ENCODE measurements around the gene CRTAC1. TPM values are rescaled to one million over a fixed set of nuclear protein-coding genes. Genes with fewer than 3 reads are reported as not detected.

CRTAC1 gene
- total RNA-seq, 1 experiment from 2014 or later, result 0.46 TPM

DNA sequence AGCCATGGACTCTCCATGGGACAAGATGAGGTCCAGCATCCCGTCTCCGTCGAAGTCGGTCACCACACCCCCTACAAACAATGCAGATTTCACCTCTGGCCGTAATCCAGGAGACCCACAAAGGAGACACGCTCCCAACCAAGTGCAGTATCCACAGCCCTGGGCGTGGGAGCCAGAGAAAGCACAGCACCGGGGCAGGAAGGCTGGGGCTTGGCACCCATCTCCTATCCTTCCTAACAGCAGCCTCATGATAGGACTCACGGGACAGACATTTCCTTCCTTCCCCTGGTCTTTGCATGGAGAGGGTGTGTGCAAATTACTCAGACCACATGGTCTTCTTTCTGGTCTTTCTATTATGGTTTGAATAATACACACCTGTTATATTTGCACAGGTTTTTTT is 134.5 kb downstream of the CRTAC1 start:
- H2BK5ac ChIP-seq (ENCODE audit: insufficient read length, low read length), result no peak overlapping the region
- H3K9ac ChIP-seq (ENCODE audit: extremely low read depth, insufficient read length, low read length), result no peak overlapping the region
- H3K9me3 ChIP-seq (ENCODE audit: control insufficient read depth, low read depth, low read length), result no peaks in the 10 kb centered on the region
- no peak overlapping the region for H2AK5ac ChIP-seq (ENCODE audit: insufficient read length, low read length)
- H3T11ph ChIP-seq (ENCODE audit: low read length), result no peak overlapping the region
- no peak overlapping the region for H2BK12ac ChIP-seq (ENCODE audit: insufficient read length, low read depth, low read length)
- peak overlapping the region in 1 of 3 experiments; percentile 53; a peak in 1 of 7 replicates for H3K27ac Mint-ChIP-seq
- no peaks in the 10 kb centered on the region for H3K36me3 Mint-ChIP-seq (ENCODE audit: insufficient read depth in 1 of 3, low read depth in 3 of 3)
- no peak for DNase-seq
- H3K23me2 ChIP-seq (ENCODE audit: insufficient read length, low read depth, low read length, poor library complexity, severe bottlenecking), result no peaks in the 10 kb centered on the region
- H3K27me3 Mint-ChIP-seq (ENCODE audit: low read depth), result peaks cover 9% of the 10 kb centered on the region; the same call in 1 of the 2 replicates
- no peak overlapping the region for H2BK15ac ChIP-seq (ENCODE audit: low read depth, low read length)
- H3K4me1 ChIP-seq (ENCODE audit: insufficient read depth, low read length), result peaks cover 2% of the 10 kb centered on the region; the same call in 1 of the 2 replicates
- no peak overlapping the region for H2BK120ac ChIP-seq (ENCODE audit: low read depth, low read length, poor library complexity, severe bottlenecking)
- H3K79me1 ChIP-seq (ENCODE audit: insufficient read depth, low read depth, low read length, poor library complexity, severe bottlenecking), result no peaks in the 10 kb centered on the region
- TF ChIP-seq, protein P1, sequence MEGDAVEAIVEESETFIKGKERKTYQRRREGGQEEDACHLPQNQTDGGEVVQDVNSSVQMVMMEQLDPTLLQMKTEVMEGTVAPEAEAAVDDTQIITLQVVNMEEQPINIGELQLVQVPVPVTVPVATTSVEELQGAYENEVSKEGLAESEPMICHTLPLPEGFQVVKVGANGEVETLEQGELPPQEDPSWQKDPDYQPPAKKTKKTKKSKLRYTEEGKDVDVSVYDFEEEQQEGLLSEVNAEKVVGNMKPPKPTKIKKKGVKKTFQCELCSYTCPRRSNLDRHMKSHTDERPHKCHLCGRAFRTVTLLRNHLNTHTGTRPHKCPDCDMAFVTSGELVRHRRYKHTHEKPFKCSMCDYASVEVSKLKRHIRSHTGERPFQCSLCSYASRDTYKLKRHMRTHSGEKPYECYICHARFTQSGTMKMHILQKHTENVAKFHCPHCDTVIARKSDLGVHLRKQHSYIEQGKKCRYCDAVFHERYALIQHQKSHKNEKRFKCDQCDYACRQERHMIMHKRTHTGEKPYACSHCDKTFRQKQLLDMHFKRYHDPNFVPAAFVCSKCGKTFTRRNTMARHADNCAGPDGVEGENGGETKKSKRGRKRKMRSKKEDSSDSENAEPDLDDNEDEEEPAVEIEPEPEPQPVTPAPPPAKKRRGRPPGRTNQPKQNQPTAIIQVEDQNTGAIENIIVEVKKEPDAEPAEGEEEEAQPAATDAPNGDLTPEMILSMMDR (conservative IDR thresholded peaks at IDR 0.05), result no peak
- no peak overlapping the region for H3K27ac ChIP-seq (ENCODE audit: insufficient read length, low read depth, low read length)
- no peak overlapping the region for H2BK20ac ChIP-seq (ENCODE audit: low read depth, low read length, poor library complexity, severe bottlenecking)
- H3K23ac ChIP-seq (ENCODE audit: insufficient read length, low read depth, low read length), result no peak overlapping the region
- no peak overlapping the region for H3K18ac ChIP-seq (ENCODE audit: insufficient read length, low read depth, low read length)
- H3K14ac ChIP-seq (ENCODE audit: insufficient read depth, low read length), result no peak overlapping the region
- no peaks in the 10 kb centered on the region for H4K20me1 ChIP-seq (ENCODE audit: control insufficient read depth, insufficient read depth, insufficient read length)
- H2AFZ ChIP-seq (ENCODE audit: low read length), result no peak overlapping the region
- H3K27me3 ChIP-seq (ENCODE audit: insufficient read depth, low read length), result no peaks in the 10 kb centered on the region
- H3K9me3 Mint-ChIP-seq, result no peaks in the 10 kb centered on the region
- H4K5ac ChIP-seq (ENCODE audit: insufficient read length, low read depth, low read length), result no peak overlapping the region
- H3K56ac ChIP-seq (ENCODE audit: insufficient read length, low read depth, low read length), result no peak overlapping the region
- WGBS (ENCODE audit: extremely low coverage, insufficient read length, low lambda C conversion rate), result no CpG with 5 or more reads among the region's 9 CpGs
- no peak overlapping the region for H3K4me3 Mint-ChIP-seq
- H3K4me2 ChIP-seq (ENCODE audit: insufficient read depth, insufficient read length, low read length), result no peak overlapping the region
- no peak overlapping the region for H4K8ac ChIP-seq (replicated peaks; ENCODE audit: insufficient read length, low read depth, low read length)
- H3K4ac ChIP-seq (ENCODE audit: low read depth, low read length), result no peak overlapping the region
- peaks cover 0 to 5% of the 10 kb centered on the region in 2 experiments; a peak in 3 of 4 replicates for H3K4me1 Mint-ChIP-seq
- H3K79me2 ChIP-seq (ENCODE audit: insufficient read depth, low read length), result no peaks in the 10 kb centered on the region
- no peak overlapping the region for H4K91ac ChIP-seq (ENCODE audit: insufficient read length, low read depth, low read length)

Data from H9 (cell line).